MM.1S (cell line): ENCODE measurements around the gene TMEM38B.
"Not testable (repeated sequence)": the region's sequence is repeated elsewhere in the genome, so short reads cannot be mapped to it uniquely, and the experiment has no call there.

Source experiments
- DNase-seq: peaks from one replicate; pipeline ENCODE4 v3.0.0-alpha.2; 2015
- H2AFZ ChIP-seq: fragments of 300-600 bp; sonication (generic); 2 replicates; pipeline ENCODE4 v1.6.0; 2016; ENCODE audit warnings: antibody characterized with exemption, low read length
- H3F3A ChIP-seq: fragments of 300-600 bp; sonication (generic); 2 replicates; pipeline ENCODE4 v1.6.1; 2016; ENCODE audit warnings: mild to moderate bottlenecking, antibody characterized with exemption, low read length, moderate library complexity, mixed read lengths; ENCODE audit not compliant: insufficient read depth
- H3K27ac ChIP-seq: fragments of 300-600 bp; sonication (generic); 2 replicates; pipeline ENCODE4 v1.5.1; 2016; ENCODE audit warnings: mild to moderate bottlenecking, low read length
- H3K27me3 ChIP-seq: fragments of 300-600 bp; sonication (generic); replicated peaks from 2 replicates; pipeline ENCODE4 v1.6.0; 2016; ENCODE audit warnings: low read length; ENCODE audit not compliant: insufficient read depth
- H3K36me3 ChIP-seq: fragments of 300-600 bp; sonication (generic); replicated peaks from 2 replicates; pipeline ENCODE4 v1.6.1; 2016; ENCODE audit warnings: mild to moderate bottlenecking, low read length, mixed read lengths; ENCODE audit not compliant: insufficient read depth
- H3K4me1 ChIP-seq: fragments of 300-600 bp; sonication (generic); 2 replicates; pipeline ENCODE4 v1.6.1; 2016; ENCODE audit warnings: low read length, mixed read lengths
- H3K4me2 ChIP-seq: fragments of 300-600 bp; sonication (generic); 2 replicates; pipeline ENCODE4 v1.6.0; 2016; ENCODE audit warnings: low read depth, low read length
- H3K4me3 ChIP-seq: fragments of 300-600 bp; sonication (generic); 2 replicates; pipeline ENCODE4 v1.5.1; 2016; ENCODE audit warnings: low read length, mixed read lengths
- H3K79me2 ChIP-seq: fragments of 300-600 bp; sonication (generic); 2 replicates; pipeline ENCODE4 v1.6.1; 2016; ENCODE audit warnings: mixed run types, low read length, mixed read lengths
- H3K9ac ChIP-seq: fragments of 300-600 bp; sonication (generic); 2 replicates; pipeline ENCODE4 v1.6.1; 2016; ENCODE audit warnings: low read length, mixed read lengths
- H3K9me2 ChIP-seq: fragments of 300-600 bp; sonication (generic); replicated peaks from 2 replicates; pipeline ENCODE4 v1.6.1; 2016; ENCODE audit warnings: mild to moderate bottlenecking, low read length, mixed read lengths; ENCODE audit not compliant: insufficient read depth
- H3K9me3 ChIP-seq: fragments of 300-600 bp; sonication (generic); replicated peaks from 2 replicates; pipeline ENCODE4 v1.6.1; 2016; ENCODE audit warnings: mild to moderate bottlenecking, low read length, mixed read lengths; ENCODE audit not compliant: insufficient read depth
- H4K20me1 ChIP-seq: fragments of 300-600 bp; sonication (generic); 2 replicates; pipeline ENCODE4 v1.6.1; 2016; ENCODE audit warnings: mild to moderate bottlenecking, low read length, moderate library complexity, mixed read lengths; ENCODE audit not compliant: insufficient read depth
- CTCF ChIP-seq: fragments of 300-600 bp; sonication (generic); IDR thresholded peaks from 2 replicates; pipeline ENCODE4 v1.5.1; 2016; ENCODE audit warnings: antibody characterized with exemption, low read length, mixed read lengths
- EZH2 ChIP-seq: fragments of 300-600 bp; sonication (generic); optimal IDR thresholded peaks from 2 replicates; pipeline ENCODE3; 2017; ENCODE audit warnings: low read depth, mild to moderate bottlenecking, antibody characterized with exemption, low read length, mixed read lengths
- EZH2phosphoT487 ChIP-seq: fragments of 300-600 bp; sonication (generic); IDR thresholded peaks from 2 replicates; pipeline ENCODE4 v1.6.1; 2018; ENCODE audit warnings: antibody characterized with exemption, low read length

Gene TMEM38B

DNA sequence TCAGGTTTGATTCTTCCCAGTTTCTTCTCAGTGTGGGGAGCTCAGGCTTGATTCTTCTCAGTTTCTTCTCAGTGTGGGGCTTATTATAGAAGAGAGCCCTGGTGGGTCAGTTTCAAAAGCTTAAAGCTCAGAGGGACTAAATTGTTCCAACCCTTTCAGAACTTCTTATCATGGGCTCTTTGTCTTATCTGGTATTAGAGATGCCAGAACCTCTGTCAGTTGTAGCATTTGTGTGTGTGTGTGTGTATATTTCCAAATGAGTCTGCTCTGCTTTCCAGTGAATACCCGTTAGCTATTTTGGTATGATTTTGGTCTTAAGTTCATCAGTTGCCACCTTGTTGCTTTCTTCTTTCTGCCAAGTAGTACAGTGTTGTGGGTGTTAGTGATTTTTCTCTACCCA, 21.8 kb downstream of the TMEM38B start:
- Histone ChIP-seq H3K9me2 (no peaks in the 10 kb centered on the region), H3K4me3 (no peak overlapping the region), H3K36me3 (no peaks in the 10 kb centered on the region), H3K4me2 (no peak overlapping the region), H3K27me3 (no peaks in the 10 kb centered on the region), H3K9ac (no peak overlapping the region), H3K9me3 (no peaks in the 10 kb centered on the region), H3K4me1 (peaks cover 2% of the 10 kb centered on the region; the same call in 1 of the 2 replicates), H3K27ac (no peak overlapping the region), H3F3A (no peaks in the 10 kb centered on the region), H3K79me2 (0 out of 2 replicates have a peak, but pooled peaks cover 3% of the 10 kb centered on the region), H2AFZ (no peak overlapping the region), H4K20me1 (no peaks in the 10 kb centered on the region)
- TF ChIP-seq EZH2phosphoT487 (no peak), EZH2 (no peak), CTCF (no peak)
- no peak for DNase-seq

GRCh38 chr9:105722099-105722498, 27.8 kb downstream of the TMEM38B start:
- H3K4me1 ChIP-seq, result peaks cover 19% of the 10 kb centered on the region
- H2AFZ ChIP-seq, result no peak overlapping the region
- TF ChIP-seq EZH2phosphoT487, result no peak
- no peak for TF ChIP-seq EZH2
- TF ChIP-seq CTCF, result peak; percentile 23
- no peaks in the 10 kb centered on the region for H4K20me1 ChIP-seq
- no peak overlapping the region for H3K4me3 ChIP-seq
- H3K36me3 ChIP-seq, result no peaks in the 10 kb centered on the region
- no peaks in the 10 kb centered on the region for H3K27me3 ChIP-seq
- H3K9me3 ChIP-seq, result no peaks in the 10 kb centered on the region
- H3K27ac ChIP-seq, result peak overlapping the region; percentile 11; the same call in 1 of the 2 replicates
- peak overlapping the region; percentile 39 for H3K4me2 ChIP-seq
- no peak overlapping the region for H3K9ac ChIP-seq
- DNase-seq, result peak; percentile 55
- H3K79me2 ChIP-seq, result 0 out of 2 replicates have a peak, but pooled peaks cover 3% of the 10 kb centered on the region
- H3F3A ChIP-seq, result no peaks in the 10 kb centered on the region
- no peaks in the 10 kb centered on the region for H3K9me2 ChIP-seq

DNA sequence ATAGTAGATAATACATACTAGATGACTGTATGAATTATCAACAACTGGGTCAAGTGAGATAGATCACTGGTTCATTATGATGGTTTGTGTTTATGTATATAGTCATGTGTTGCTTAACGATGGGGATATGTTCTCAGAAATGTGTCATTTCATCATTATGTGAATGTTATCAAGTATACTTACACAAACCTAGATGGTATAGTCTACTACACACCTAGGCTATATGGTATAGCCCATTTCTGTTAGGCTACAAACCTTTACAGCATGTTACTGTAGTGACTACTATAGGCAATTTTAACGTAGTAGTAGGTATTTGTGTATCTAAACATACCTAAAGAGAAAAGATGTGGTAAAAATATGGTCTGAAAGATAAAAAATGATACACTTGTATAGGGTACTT, 31.0 kb downstream of the TMEM38B start:
- no peaks in the 10 kb centered on the region for H3F3A ChIP-seq
- H3K9ac ChIP-seq, result no peak overlapping the region
- TF ChIP-seq EZH2, result no peak
- no peak for TF ChIP-seq CTCF
- TF ChIP-seq EZH2phosphoT487, result no peak
- no peaks in the 10 kb centered on the region for H3K79me2 ChIP-seq
- H3K27me3 ChIP-seq, result no peaks in the 10 kb centered on the region
- H3K9me3 ChIP-seq, result no peaks in the 10 kb centered on the region
- no peaks in the 10 kb centered on the region for H3K9me2 ChIP-seq
- peaks cover 19% of the 10 kb centered on the region for H3K4me1 ChIP-seq
- no peak overlapping the region for H3K4me2 ChIP-seq
- no peak for DNase-seq
- H3K4me3 ChIP-seq, result no peak overlapping the region
- no peak overlapping the region for H3K27ac ChIP-seq
- no peak overlapping the region for H2AFZ ChIP-seq
- no peaks in the 10 kb centered on the region for H3K36me3 ChIP-seq
- no peaks in the 10 kb centered on the region for H4K20me1 ChIP-seq

GRCh38 chr9:105728230-105728629, 33.9 kb downstream of the TMEM38B start:
- not testable (repeated sequence) for H3K36me3 ChIP-seq, H4K20me1 ChIP-seq

GRCh38 chr9:105731420-105731819, 37.1 kb downstream of the TMEM38B start:
- not testable (repeated sequence) for H3K79me2 ChIP-seq, H3K9me2 ChIP-seq, H3K4me2 ChIP-seq, H2AFZ ChIP-seq, H3K9me3 ChIP-seq, H3K4me1 ChIP-seq, DNase-seq, H3K27ac ChIP-seq, H3K36me3 ChIP-seq, H3K4me3 ChIP-seq, H3F3A ChIP-seq, H4K20me1 ChIP-seq, H3K9ac ChIP-seq, H3K27me3 ChIP-seq

More at GRCh38 chr9:105728230-105728629, 33.9 kb downstream of the TMEM38B start:
- not testable (repeated sequence) for H3K4me3 ChIP-seq, H3K9me3 ChIP-seq, H3F3A ChIP-seq, H3K27ac ChIP-seq, DNase-seq, H3K4me1 ChIP-seq, H3K9me2 ChIP-seq, H3K79me2 ChIP-seq, H3K4me2 ChIP-seq, H3K9ac ChIP-seq, H2AFZ ChIP-seq, H3K27me3 ChIP-seq
